NCI-H748 treated with DMSO at 0.1 percent for 48 hours (cell line): ENCODE data around the gene PRDM1.

Source experiments
- DNase-seq: peaks from one replicate; lab custom pipeline; 2025; lab: John Stamatoyannopoulos, UW

Gene PRDM1

DNA sequence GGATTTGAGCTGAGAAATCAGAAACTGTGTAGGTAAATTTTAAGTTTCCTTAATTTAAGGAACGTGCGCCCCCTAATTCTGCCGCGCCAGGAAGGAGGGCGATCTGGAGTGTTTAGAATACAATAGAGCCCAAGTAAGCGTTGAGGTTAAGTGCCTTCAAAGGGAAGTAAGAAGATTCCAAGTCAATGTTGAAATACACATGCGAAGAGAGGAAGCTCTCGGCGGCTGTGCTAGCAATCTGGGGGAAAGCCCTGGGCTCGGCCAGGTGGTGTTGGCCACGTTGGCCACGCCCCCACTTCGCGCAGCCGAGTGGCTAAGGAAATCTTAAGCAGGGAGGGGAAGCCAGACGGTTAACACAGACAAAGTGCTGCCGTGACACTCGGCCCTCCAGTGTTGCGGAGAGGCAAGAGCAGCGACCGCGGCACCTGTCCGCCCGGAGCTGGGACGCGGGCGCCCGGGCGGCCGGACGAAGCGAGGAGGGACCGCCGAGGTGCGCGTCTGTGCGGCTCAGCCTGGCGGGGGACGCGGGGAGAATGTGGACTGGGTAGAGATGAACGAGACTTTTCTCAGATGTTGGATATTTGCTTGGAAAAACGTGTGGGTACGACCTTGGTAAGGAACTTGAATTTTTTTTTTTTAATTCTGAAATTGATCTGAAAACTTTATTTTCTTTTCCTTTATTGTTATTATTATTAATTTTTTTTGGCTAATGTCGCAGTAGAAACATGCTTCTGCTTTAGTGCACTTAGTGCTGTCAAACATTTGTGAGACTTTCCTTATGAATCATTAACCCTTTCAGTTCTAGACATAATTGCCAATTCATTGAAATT is at the start of gene PRDM1:
Gene PRDM1, plus strand, starts transcription at position 353 of the 830 bp plus-strand sequence. Its CDS starts 218 bp downstream, at position 571.
- peak; percentile 88 for DNase-seq

- DNase-seq, result no peak
Observed at GRCh38 chr6:106037060-106037459, 49.1 kb upstream of the PRDM1 start.

DNA sequence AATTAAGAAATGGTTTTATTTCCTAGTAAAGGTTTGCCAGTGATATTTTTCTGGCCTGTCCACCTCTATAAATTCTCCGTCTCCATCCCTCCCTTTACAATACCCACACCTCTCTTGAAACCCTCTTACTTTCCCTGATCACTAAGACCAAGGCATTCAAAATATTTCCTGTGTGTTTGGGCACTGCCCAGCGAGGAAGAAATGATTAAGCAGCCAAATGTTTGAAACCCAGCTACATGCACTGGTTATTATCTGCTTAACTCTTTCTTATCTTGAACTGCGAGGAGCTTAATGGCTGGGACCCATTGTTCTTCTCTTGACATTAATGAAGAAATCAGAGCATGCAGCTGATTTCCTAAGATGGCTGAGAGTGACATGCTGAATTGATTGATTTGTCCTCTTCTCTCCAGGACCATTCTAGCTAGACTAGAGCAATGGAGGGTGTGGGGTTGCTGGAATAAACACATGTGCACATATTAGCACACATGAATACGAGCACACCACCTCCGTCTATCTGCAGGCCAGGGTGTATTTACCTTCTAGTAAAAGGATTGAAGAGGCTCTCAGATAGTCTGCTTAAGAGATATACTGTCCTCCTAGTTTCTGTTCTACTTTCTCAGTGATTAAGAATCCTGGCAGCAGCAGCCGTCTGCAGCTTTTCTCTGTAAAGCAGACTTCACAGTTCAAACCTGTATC is 46.1 kb upstream of the PRDM1 start:
- DNase-seq, result no peak

GRCh38 chr6:106044151-106044550 is 42.0 kb upstream of the PRDM1 start:
- DNase-seq, result no peak

- DNase-seq, result no peak
Observed at GRCh38 chr6:106045077-106045476, 41.1 kb upstream of the PRDM1 start.

GRCh38 chr6:106046116-106046853 is 39.9 kb upstream of the PRDM1 start:
- DNase-seq, result peak; percentile 74

DNA sequence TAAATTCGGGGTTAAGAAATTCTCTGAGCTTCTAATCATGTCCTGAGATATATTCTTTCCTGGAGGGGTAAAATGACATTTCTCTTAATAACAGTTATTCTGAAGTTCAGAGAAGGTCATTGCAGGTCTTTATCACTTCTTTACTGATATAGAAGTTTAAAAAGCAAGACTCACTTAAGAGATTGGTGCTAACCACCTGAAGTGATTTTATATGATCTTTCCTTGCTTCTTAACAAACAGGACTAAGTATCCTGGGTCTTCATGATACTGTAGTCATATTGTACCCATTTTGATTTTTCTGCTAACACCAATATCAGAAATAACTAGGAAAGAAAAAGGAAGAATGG is 39.3 kb upstream of the PRDM1 start:
- no peak for DNase-seq

GRCh38 chr6:106048336-106048735 is 37.8 kb upstream of the PRDM1 start:
- DNase-seq, result no peak

DNA sequence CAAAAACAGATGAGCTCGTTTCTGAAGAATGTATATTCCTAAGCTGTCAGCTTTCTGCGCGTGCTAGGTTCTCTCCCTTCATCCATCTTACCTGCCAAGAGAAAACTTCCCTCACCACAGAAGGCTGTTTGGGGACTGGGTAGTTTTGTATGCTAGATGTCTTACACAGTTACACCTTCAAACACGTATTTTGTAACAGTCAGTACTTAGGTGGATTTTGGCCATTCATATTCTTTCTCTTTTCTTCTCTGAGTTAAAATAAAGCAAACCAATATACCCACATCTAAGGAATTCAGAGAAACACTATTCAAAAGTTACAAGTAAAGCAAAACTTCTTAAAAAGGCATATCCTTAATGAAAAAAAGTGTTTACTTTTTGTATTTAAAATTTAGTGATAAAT is 35.6 kb upstream of the PRDM1 start:
- DNase-seq, result no peak

GRCh38 chr6:106051226-106051625 is 34.9 kb upstream of the PRDM1 start:
- DNase-seq, result no peak

- DNase-seq, result no peak
Observed at GRCh38 chr6:106053484-106054205, 32.5 kb upstream of the PRDM1 start.

DNA sequence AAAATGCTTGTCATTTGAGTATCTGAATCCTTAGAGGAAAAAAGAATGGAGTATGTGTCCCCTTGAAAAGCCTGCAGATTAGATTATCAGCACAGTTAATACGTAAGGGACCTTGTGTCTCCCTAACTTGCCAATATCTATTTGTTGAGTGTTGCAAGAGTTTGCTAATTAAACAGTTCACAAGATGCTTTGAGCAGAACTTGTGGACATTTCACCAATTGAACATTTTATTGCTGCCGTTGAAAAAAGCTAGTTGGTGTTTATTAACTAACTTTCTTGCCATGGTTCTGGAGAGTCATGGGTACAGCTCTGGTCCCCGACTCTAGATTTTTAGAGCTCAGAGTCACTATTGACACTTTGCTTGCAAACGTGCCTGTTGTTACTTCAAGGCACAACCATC is 30.6 kb upstream of the PRDM1 start:
- no peak for DNase-seq

DNA sequence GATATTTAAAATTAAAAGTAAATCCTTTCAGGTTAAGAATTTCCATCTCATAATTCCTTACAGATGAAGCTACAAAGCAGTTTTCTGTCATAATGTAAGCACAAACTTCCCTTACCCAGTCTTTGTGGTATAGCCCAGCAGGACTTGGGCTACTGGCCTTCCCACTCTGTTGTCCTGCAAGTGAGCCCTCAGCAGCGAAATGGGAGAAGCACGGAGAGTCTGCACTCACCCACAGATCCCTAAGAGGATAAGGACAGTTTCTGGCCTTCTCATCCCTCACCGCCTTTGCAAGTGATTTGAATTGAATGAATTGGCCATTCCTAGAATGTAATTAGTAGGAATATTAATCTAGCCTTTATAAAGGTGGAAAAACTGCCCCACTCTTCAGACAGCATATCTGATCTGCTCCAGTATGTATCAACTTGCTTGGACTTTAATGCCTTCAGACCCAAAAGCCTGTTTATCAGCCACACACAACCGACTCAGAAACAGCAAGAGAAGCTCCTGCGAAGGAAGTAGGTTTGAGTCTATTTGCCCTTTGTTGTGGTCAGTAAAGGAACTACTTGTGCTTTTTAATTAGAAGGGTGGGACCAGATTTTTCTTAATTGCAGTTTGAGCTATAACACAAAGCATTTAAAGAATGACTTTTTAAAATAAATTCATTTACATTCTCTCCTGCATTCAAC is 29.9 kb upstream of the PRDM1 start:
- no peak for DNase-seq

- peak; percentile 33 for DNase-seq
Observed at GRCh38 chr6:106056746-106057390, 29.3 kb upstream of the PRDM1 start.

DNA sequence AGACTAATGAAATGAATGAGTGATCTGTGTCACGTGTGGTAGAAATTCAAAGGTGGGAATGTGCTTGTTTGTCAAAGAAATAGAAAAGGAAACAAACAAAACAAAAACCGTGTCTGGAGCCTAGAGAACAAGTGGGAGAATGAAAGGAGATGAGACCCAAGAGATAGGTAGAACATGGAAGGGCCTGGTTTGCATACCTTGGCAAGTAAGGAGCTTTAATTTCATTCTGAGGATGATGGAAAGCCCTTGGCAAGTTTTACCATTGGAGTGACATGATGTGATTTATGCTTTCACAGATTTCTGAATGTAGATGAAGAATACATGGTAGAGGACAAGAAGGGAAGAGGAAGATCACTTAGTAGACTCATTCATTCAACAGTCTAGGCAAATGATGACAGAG is 26.8 kb upstream of the PRDM1 start:
- no peak for DNase-seq

DNA sequence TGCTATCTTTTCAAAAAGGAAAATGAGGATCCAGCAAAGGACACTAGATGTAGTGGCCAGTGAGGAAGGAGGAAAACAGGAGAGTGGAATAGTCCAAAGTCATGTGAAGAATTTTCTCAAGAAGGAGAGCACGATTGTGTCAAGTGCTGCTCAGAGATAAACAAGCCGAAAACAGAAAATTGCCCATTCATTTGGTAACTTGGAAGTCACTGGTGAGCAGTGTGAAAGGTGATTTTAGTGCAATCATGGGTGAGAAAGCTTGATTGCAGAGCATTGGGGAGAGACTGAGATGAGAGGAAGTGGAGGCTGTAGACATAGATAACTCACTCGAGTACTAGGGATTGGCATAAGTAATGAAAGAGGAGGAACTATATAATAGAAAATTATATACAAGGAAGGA is 26.0 kb upstream of the PRDM1 start:
- no peak for DNase-seq

- DNase-seq, result no peak
Observed at GRCh38 chr6:106063448-106063850, 22.7 kb upstream of the PRDM1 start.

- no peak for DNase-seq
Observed at GRCh38 chr6:106064142-106064541, 22.0 kb upstream of the PRDM1 start.

DNA sequence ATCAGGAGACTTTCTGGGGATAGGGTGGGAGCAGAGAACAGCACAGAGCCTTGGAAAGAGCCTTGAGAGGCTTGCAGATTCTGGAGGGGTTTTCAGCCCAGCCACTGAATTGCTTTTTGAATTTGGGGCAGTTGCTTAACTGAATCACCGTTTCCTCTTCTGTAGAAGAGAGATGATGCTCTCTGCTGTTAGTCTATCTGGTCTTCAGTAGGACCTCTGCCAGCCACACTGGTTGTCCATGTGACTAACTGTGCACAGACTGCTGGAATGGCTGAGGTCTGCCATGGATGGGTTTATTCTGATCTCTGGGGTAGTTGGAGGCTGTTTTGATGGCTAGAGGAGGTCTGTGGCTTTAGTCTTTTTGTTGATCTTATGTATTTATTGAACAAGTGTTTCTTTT is 21.4 kb upstream of the PRDM1 start:
- DNase-seq, result no peak

DNA sequence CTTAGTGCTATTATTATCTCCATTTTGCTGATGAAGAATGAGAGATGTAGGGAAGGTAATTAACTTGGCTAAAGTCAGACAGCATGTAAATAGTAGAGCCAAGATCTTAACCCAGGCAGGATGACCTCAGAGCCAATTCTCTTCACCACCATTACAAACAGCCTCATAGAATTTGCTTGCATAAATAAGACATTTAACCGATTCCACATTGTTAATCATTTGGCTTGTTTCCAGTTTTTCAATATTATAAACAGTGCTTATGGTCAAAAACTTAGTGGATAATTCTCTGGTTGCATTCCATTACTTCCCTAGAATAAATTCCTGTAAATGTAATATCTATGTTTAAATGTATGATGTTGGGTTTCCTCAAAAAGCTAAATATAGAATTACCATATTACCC is 19.1 kb upstream of the PRDM1 start:
- no peak for DNase-seq

DNA sequence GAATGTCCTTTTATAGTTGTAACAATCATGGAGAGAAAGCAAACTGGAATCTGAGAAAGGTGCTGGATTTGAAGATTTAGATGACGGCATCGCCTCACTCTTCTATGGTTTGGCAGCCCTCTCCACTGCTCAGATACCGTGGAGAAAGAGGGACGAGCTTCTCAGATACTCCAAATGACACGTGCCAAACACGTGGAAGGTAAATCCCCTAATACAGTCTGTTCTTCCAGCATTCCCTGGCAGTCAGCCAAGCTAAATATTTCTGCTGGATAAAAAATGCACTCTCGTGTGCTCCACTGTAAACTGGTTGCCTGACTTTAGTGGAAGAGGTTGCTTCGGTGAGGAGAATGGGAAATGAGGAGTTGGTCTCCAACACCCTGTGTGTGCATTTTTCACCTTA is 16.7 kb upstream of the PRDM1 start:
- peak; percentile 82 for DNase-seq
